Cerebellar cortex (tissue), 1 donor: ENCODE results near the gene OR51E2.

Experiments
- DNase-seq: peaks from one replicate; pipeline ENCODE4 v3.0.0-alpha.2; 2015; ENCODE audit warnings: low spot score

Gene OR51E2

DNA sequence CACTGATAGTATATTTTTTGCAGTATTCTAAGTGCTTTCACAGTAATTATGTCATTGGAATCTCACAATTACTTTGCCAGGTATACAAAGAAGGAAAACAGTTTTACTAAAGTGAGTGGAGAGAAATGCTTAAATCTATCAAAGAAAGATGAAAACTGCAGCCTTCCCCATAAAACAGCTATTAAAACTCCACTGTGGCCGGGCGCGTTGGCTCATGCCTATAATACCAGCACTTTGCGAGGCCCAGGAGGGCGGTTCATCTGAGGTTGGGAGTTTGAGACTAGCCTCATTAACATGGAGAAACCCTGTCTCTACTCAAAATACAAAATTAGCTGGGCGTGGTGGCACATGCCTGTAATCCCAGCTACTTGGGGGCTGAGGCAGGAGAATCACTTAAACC is 34.8 kb downstream of the OR51E2 start:
- no peak for DNase-seq

DNA sequence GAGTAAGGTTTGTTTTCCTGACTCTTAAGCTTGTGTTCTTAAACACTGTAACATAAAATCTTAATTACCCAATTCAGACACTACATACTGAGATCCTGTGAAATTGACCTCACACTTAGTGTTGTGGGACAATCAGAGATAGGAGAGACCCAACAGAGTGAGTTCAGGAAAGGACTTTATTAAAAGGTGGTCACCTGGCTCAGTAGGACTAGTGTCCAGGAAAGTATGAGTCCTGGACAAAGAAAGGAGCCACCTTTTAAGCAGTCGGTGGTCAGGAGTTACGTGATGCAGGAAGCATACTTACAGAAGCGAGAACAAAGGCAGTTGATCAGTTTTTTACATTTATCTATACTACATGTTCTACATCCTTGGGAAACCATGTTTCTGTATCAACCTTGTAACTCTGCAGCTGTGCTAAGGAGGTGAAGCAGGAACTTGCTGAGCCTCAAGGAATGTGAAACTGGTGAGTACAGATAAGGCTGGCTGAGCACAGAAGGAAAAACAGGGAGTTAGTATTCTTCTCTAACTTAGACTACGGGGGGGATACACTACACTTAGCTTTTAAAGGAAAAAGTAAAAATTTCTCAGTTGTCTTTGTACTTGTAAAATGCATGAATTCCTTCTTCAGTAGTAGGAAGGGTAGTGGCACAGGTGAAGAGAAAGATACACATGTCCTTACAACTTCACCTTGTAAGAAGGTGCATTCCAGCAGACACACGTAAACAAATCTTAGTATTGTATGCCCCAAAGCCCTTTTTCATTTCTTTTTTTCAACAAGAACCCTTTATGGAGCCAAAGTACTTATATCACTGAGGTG is 38.8 kb downstream of the OR51E2 start:
- no peak for DNase-seq

- DNase-seq = no peak
Observed at GRCh38 chr11:4654635-4655369, 42.9 kb downstream of the OR51E2 start.

DNA sequence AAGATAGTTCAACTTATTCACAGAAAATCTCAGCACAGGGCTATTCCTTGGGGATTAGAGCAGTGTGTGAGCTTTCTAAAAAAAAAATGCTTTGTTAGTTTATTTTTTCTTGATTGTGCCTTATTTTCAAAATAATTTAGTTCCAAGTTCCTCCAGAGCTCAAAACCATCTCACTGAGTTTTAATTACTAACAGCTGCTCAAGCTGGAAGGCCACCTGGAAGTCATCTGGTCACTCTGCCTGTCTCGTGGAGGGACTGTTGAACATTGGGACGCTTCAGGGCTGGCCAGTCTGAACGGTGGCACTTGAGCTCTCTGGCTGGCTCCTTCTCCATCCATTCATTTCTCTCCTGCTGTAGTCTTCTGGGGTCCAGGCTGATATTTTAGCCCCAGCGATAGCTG is 49.9 kb downstream of the OR51E2 start:
- no peak for DNase-seq

- DNase-seq = no peak
Observed at GRCh38 chr11:4645974-4646373, 51.7 kb downstream of the OR51E2 start.

GRCh38 chr11:4644233-4644632 is 53.4 kb downstream of the OR51E2 start:
- no peak for DNase-seq

DNA sequence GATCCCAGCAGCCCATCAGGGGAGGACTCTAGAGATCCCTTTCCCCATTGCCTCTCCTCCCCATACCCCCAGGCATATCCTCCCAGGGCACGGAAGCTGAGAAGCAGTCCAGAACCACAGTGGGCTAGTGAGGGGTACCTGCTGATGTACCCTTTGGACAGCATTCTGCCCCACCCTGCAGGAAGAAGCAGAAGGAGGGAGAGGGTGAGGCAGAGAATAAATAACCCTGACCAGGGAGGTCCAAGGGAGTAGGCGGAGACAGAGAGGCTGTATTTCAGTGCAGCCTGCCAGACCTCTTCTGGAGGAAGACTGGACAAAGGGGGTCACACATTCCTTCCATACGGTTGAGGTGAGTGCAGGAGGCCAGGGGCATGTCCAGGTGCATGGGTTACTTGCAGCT is 54.0 kb downstream of the OR51E2 start, which contains the start of gene OR51E1:
Gene OR51E1, plus strand, starts transcription at position 301 of the 400 bp plus-strand sequence. CDS start 8,545 bp downstream, outside the sequence.
- no peak for DNase-seq

GRCh38 chr11:4643076-4643475 is 54.6 kb downstream of the OR51E2 start:
- DNase-seq = no peak

DNA sequence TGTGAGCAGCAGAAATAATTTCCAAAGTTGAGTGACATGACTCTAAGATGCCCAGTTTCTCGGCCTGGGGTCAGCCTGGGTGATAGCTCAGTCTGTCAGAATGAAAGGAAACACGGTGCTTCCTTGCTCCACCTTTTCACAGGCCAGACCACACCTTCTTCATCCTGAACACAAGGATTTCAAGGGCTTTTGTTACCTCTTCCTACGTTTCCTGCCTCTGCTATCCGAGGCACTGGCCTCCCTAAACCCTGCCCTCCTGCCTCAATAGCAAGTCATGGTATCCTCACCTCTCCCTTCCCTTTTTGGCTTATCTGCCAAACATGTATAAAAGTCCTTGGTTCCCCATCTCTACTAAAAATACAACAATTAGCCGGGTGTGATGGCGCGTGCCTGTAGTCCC is 55.6 kb downstream of the OR51E2 start:
- no peak for DNase-seq

DNA sequence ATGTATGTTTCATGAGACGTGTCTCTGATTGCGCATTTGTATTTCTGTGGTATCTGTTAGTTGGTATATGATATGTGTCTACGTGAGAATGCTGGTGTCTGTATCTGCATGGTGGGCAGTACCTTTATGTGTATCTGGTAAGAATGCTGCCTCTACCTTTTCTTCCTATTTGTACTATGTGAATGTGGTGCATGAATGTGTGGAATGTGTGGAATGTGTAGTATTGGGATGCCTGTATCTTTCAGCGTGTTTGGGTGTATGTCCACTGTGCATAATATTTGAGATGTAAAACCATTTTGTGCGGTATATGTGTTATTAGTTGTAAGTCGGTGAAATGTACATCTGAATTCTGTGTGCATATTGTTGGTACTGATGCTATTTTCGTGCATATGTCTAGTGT is 56.2 kb downstream of the OR51E2 start:
- DNase-seq = no peak

GRCh38 chr11:4639931-4640330 is 57.7 kb downstream of the OR51E2 start:
- DNase-seq = no peak

- DNase-seq = no peak
Observed at GRCh38 chr11:4637662-4638047, 60.0 kb downstream of the OR51E2 start.

GRCh38 chr11:4636962-4637661 is 60.5 kb downstream of the OR51E2 start, which contains the start of gene OR51D1:
Gene OR51D1 (plus strand): TSS chr11:4637477. CDS start chr11:4639791, 2,314 bp downstream.
- peak; percentile 81 for DNase-seq

GRCh38 chr11:4636136-4636535 is 61.5 kb downstream of the OR51E2 start:
- DNase-seq = no peak
